Left lobe of liver (tissue), 2 donors: ENCODE data around the gene EPB41L3. TPM values are rescaled to one million over a fixed set of nuclear protein-coding genes. Genes with fewer than 3 reads are reported as not detected.
"Not testable (repeated sequence)": the region's sequence is repeated elsewhere in the genome, so short reads cannot be mapped to it uniquely, and the experiment has no call there.

Experiments used
- ATAC-seq: fragments of 200-7000 bp; cut with Tn5 transposase; one replicate; pipeline ENCODE4 v1.9.1; 2020; ENCODE audit warnings: mild to moderate bottlenecking, moderate library complexity
- DNase-seq: peaks from one replicate; pipeline ENCODE4 v3.0.0-alpha.2; 2020; ENCODE audit warnings: low spot score
- total RNA-seq: library from RNA; stranded (reverse); gene quantifications from one replicate; pipeline ENCODE4 v1.2.1, GENCODE V29; 2021
- donor health status: DM: no; HTN: no; CAD: no; lungs with moderate emphysema.
- donor health status: DM: no; HTN: yes; CAD: no.

The EPB41L3 gene
- total RNA-seq, 1 donor from 2014 or later = 4.0 TPM

GRCh38 chr18:5500158-5500939, 43.4 kb downstream of the EPB41L3 start:
- DNase-seq (no peak), ATAC-seq (no peak)

GRCh38 chr18:5498452-5498851, 45.3 kb downstream of the EPB41L3 start:
- DNase-seq = no peak

GRCh38 chr18:5496305-5496704, 47.5 kb downstream of the EPB41L3 start:
- DNase-seq = no peak
- no peak for ATAC-seq

More at GRCh38 chr18:5498452-5498851, 45.3 kb downstream of the EPB41L3 start:
- no peak for ATAC-seq

GRCh38 chr18:5490753-5491480, 52.9 kb downstream of the EPB41L3 start:
- DNase-seq (no peak), ATAC-seq (no peak)

GRCh38 chr18:5488844-5489243, 55.0 kb downstream of the EPB41L3 start:
- ATAC-seq (no peak), DNase-seq (no peak)

- not testable (repeated sequence) for ATAC-seq, DNase-seq
These were observed 55.8 kb downstream of the EPB41L3 start for GRCh38 chr18:5488044-5488443.

GRCh38 chr18:5484526-5484925, 59.3 kb downstream of the EPB41L3 start:
- ATAC-seq (no peak), DNase-seq (no peak)

- DNase-seq = no peak
- no peak for ATAC-seq
These were observed 62.2 kb downstream of the EPB41L3 start for GRCh38 chr18:5481621-5482020.

- DNase-seq (no peak), ATAC-seq (no peak)
These were observed 65.5 kb downstream of the EPB41L3 start for GRCh38 chr18:5478261-5478660.

GRCh38 chr18:5476961-5477800, 66.6 kb downstream of the EPB41L3 start:
- ATAC-seq (no peak), DNase-seq (no peak)

- ATAC-seq = no peak
- DNase-seq = no peak
These were observed 68.5 kb downstream of the EPB41L3 start for GRCh38 chr18:5475267-5475666.

GRCh38 chr18:5469340-5469739, 74.5 kb downstream of the EPB41L3 start:
- DNase-seq (no peak), ATAC-seq (no peak)

GRCh38 chr18:5468394-5468793, 75.4 kb downstream of the EPB41L3 start:
- ATAC-seq = no peak

GRCh38 chr18:5467671-5468070, 76.1 kb downstream of the EPB41L3 start:
- DNase-seq = no peak
- ATAC-seq = no peak

More at GRCh38 chr18:5468394-5468793, 75.4 kb downstream of the EPB41L3 start:
- no peak for DNase-seq

- no peak for DNase-seq
- peak; percentile 26 for ATAC-seq
These were observed 77.5 kb downstream of the EPB41L3 start for GRCh38 chr18:5466256-5466655.

GRCh38 chr18:5464251-5464650, 79.5 kb downstream of the EPB41L3 start:
- ATAC-seq = no peak
- no peak for DNase-seq

- ATAC-seq = no peak
These were observed 80.0 kb downstream of the EPB41L3 start for GRCh38 chr18:5463831-5464230.

GRCh38 chr18:5463390-5463789, 80.4 kb downstream of the EPB41L3 start:
- ATAC-seq (peak; percentile 18), DNase-seq (no peak)

More at GRCh38 chr18:5463831-5464230, 80.0 kb downstream of the EPB41L3 start:
- no peak for DNase-seq

GRCh38 chr18:5462227-5462626, 81.6 kb downstream of the EPB41L3 start:
- DNase-seq = no peak
- ATAC-seq = no peak

GRCh38 chr18:5461041-5461440, 82.8 kb downstream of the EPB41L3 start:
- DNase-seq (no peak), ATAC-seq (no peak)

- no peak for ATAC-seq
These were observed 86.3 kb downstream of the EPB41L3 start for GRCh38 chr18:5457462-5457957.

More at GRCh38 chr18:5457462-5457957, 86.3 kb downstream of the EPB41L3 start:
- DNase-seq = no peak
